ENCODE results near the gene FOXO6. TPM values are rescaled to one million over a fixed set of nuclear protein-coding genes. Genes with fewer than 3 reads are reported as not detected.

FOXO6 gene
- total RNA-seq, 1 experiment from 2014 or later, result 5.4 TPM

DNA sequence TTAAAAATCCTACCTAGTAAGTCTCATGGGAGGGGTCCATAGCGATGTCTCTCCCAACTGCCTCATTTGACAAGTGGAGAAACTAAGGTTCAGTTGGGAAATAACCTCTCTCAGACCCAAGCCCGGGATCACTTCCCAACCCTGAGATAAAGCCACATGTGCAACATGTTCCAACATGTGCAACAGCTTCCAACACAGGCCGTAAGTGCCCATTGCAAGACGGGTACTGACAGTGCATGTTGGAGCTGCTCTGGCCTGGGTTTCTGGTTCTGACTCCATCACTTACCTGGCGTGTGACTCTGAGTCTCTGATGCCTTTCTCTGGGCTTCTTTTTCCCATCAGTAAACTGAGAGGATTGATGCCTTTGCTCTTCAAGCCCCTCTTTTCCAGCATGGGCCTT, 38.0 kb upstream of the FOXO6 start:
- CTCF ChIA-PET, result interaction anchor here (0.7 to 8.4 kb wide), 31 partner anchors 9 to 251 kb away, joined by 3 to 216 read pairs (median 5); partner anchors contain the start of genes EDN2 and FOXO6
- H3K36me3 Mint-ChIP-seq, result no peaks in the 10 kb centered on the region
- no peak overlapping the region for H3K4me3 Mint-ChIP-seq
- TF ChIP-seq ZBTB21 (CRISPR knock-in tag; IDR thresholded peaks at IDR 0.05; ENCODE audit: borderline replicate concordance) (no peak), E2F1 (CRISPR knock-in tag; IDR thresholded peaks at IDR 0.05) (no peak)
- TF ChIP-seq, protein P1, sequence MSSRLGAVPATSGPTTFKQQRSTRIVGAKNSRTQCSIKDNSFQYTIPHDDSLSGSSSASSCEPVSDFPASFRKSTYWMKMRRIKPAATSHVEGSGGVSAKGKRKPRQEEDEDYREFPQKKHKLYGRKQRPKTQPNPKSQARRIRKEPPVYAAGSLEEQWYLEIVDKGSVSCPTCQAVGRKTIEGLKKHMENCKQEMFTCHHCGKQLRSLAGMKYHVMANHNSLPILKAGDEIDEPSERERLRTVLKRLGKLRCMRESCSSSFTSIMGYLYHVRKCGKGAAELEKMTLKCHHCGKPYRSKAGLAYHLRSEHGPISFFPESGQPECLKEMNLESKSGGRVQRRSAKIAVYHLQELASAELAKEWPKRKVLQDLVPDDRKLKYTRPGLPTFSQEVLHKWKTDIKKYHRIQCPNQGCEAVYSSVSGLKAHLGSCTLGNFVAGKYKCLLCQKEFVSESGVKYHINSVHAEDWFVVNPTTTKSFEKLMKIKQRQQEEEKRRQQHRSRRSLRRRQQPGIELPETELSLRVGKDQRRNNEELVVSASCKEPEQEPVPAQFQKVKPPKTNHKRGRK (CRISPR knock-in tag; IDR thresholded peaks at IDR 0.05; ENCODE audit: borderline replicate concordance), result no peak
- TF ChIP-seq, protein P2, sequence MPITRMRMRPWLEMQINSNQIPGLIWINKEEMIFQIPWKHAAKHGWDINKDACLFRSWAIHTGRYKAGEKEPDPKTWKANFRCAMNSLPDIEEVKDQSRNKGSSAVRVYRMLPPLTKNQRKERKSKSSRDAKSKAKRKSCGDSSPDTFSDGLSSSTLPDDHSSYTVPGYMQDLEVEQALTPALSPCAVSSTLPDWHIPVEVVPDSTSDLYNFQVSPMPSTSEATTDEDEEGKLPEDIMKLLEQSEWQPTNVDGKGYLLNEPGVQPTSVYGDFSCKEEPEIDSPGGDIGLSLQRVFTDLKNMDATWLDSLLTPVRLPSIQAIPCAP (CRISPR knock-in tag; IDR thresholded peaks at IDR 0.05), result no peak
- no peaks in the 10 kb centered on the region for H3K9me3 Mint-ChIP-seq
- POLR2A ChIA-PET, result interaction anchor here (0.7 to 1.0 kb wide), 2 partner anchors 92 to 95 kb away, joined by 3 to 5 read pairs; no protein-coding TSS in a partner anchor
- peaks cover 11% of the 10 kb centered on the region for H3K4me1 Mint-ChIP-seq
- DNase-seq (ENCODE audit: low spot score) (no peak), ATAC-seq (no peak)
- no peaks in the 10 kb centered on the region for H3K27me3 Mint-ChIP-seq (ENCODE audit: low read depth)
- no peak overlapping the region for H3K27ac Mint-ChIP-seq

GRCh38 chr1:41325801-41326200, 35.4 kb upstream of the FOXO6 start:
- no peak overlapping the region for H3K27ac Mint-ChIP-seq
- H3K36me3 Mint-ChIP-seq, result no peaks in the 10 kb centered on the region
- H3K4me3 Mint-ChIP-seq, result no peak overlapping the region
- ChIA-PET CTCF (interaction anchor here (1.0 to 8.4 kb wide), 3 partner anchors 11 to 94 kb away, joined by 4 to 216 read pairs (median 5); no protein-coding TSS in a partner anchor), POLR2A (no interaction called here)
- no peak for ATAC-seq
- no peaks in the 10 kb centered on the region for H3K9me3 Mint-ChIP-seq
- no peak for DNase-seq (ENCODE audit: low spot score)
- H3K4me1 Mint-ChIP-seq, result peaks cover 3% of the 10 kb centered on the region
- no peak for TF ChIP-seq ZNF423 (CRISPR knock-in tag; IDR thresholded peaks at IDR 0.05)
- no peak for TF ChIP-seq MXD4 (CRISPR knock-in tag; IDR thresholded peaks at IDR 0.05; ENCODE audit: borderline replicate concordance)
- TF ChIP-seq ATF3 (CRISPR knock-in tag; conservative IDR thresholded peaks at IDR 0.05), result no peak
- no peak for TF ChIP-seq MAX (CRISPR knock-in tag; IDR thresholded peaks at IDR 0.05)
- TF ChIP-seq, protein P3, sequence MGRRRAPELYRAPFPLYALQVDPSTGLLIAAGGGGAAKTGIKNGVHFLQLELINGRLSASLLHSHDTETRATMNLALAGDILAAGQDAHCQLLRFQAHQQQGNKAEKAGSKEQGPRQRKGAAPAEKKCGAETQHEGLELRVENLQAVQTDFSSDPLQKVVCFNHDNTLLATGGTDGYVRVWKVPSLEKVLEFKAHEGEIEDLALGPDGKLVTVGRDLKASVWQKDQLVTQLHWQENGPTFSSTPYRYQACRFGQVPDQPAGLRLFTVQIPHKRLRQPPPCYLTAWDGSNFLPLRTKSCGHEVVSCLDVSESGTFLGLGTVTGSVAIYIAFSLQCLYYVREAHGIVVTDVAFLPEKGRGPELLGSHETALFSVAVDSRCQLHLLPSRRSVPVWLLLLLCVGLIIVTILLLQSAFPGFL (CRISPR knock-in tag; IDR thresholded peaks at IDR 0.05; ENCODE audit: borderline replicate concordance), result no peak
- TF ChIP-seq, protein P1 (CRISPR knock-in tag; IDR thresholded peaks at IDR 0.05; ENCODE audit: borderline replicate concordance), result no peak
- TF ChIP-seq GRHL2 (CRISPR knock-in tag; IDR thresholded peaks at IDR 0.05; ENCODE audit: insufficient replicate concordance, severe bottlenecking), result no peak
- TF ChIP-seq IRF2 (CRISPR knock-in tag; IDR thresholded peaks at IDR 0.05; ENCODE audit: borderline replicate concordance, low read depth), result no peak
- TF ChIP-seq, protein P4, sequence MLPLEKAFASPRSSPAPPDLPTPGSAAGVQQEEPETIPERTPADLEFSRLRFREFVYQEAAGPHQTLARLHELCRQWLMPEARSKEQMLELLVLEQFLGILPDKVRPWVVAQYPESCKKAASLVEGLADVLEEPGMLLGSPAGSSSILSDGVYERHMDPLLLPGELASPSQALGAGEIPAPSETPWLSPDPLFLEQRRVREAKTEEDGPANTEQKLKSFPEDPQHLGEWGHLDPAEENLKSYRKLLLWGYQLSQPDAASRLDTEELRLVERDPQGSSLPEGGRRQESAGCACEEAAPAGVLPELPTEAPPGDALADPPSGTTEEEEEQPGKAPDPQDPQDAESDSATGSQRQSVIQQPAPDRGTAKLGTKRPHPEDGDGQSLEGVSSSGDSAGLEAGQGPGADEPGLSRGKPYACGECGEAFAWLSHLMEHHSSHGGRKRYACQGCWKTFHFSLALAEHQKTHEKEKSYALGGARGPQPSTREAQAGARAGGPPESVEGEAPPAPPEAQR (CRISPR knock-in tag; IDR thresholded peaks at IDR 0.05), result no peak
- TF ChIP-seq, protein P5, sequence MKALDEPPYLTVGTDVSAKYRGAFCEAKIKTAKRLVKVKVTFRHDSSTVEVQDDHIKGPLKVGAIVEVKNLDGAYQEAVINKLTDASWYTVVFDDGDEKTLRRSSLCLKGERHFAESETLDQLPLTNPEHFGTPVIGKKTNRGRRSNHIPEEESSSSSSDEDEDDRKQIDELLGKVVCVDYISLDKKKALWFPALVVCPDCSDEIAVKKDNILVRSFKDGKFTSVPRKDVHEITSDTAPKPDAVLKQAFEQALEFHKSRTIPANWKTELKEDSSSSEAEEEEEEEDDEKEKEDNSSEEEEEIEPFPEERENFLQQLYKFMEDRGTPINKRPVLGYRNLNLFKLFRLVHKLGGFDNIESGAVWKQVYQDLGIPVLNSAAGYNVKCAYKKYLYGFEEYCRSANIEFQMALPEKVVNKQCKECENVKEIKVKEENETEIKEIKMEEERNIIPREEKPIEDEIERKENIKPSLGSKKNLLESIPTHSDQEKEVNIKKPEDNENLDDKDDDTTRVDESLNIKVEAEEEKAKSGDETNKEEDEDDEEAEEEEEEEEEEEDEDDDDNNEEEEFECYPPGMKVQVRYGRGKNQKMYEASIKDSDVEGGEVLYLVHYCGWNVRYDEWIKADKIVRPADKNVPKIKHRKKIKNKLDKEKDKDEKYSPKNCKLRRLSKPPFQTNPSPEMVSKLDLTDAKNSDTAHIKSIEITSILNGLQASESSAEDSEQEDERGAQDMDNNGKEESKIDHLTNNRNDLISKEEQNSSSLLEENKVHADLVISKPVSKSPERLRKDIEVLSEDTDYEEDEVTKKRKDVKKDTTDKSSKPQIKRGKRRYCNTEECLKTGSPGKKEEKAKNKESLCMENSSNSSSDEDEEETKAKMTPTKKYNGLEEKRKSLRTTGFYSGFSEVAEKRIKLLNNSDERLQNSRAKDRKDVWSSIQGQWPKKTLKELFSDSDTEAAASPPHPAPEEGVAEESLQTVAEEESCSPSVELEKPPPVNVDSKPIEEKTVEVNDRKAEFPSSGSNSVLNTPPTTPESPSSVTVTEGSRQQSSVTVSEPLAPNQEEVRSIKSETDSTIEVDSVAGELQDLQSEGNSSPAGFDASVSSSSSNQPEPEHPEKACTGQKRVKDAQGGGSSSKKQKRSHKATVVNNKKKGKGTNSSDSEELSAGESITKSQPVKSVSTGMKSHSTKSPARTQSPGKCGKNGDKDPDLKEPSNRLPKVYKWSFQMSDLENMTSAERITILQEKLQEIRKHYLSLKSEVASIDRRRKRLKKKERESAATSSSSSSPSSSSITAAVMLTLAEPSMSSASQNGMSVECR (CRISPR knock-in tag; IDR thresholded peaks at IDR 0.05; ENCODE audit: borderline replicate concordance), result no peak
- H3K27me3 Mint-ChIP-seq (ENCODE audit: low read depth), result no peaks in the 10 kb centered on the region
